Nephron progenitor cell (in vitro differentiated cells): ENCODE results near the gene TCF7L2.

Source experiments
- DNase-seq: peaks from one replicate; pipeline ENCODE4 v3.0.0; 2021
- H3K27ac Mint-ChIP-seq: 2 replicates; pipeline ENCODE4 v1.8.0; 2021; ENCODE audit warnings: mild to moderate bottlenecking, moderate library complexity, mixed read lengths
- H3K27me3 Mint-ChIP-seq: 2 replicates; pipeline ENCODE4 v1.8.0; 2021; ENCODE audit warnings: mild to moderate bottlenecking, low read depth, mixed read lengths; ENCODE audit not compliant: poor library complexity
- H3K36me3 Mint-ChIP-seq: 2 replicates; pipeline ENCODE4 v1.8.0; 2021; ENCODE audit warnings: low read depth, mixed read lengths
- H3K4me1 Mint-ChIP-seq: 2 replicates; pipeline ENCODE4 v1.8.0; 2021; ENCODE audit warnings: mixed read lengths
- H3K4me3 Mint-ChIP-seq: 2 replicates; pipeline ENCODE4 v1.8.0; 2021; ENCODE audit warnings: mild to moderate bottlenecking, moderate library complexity, mixed read lengths
- H3K9me3 Mint-ChIP-seq: 2 replicates; pipeline ENCODE4 v1.8.0; 2021; ENCODE audit warnings: mild to moderate bottlenecking, moderate library complexity, mixed read lengths
- TF ChIP-seq, protein P1 (sequence below): fragments of 200-600 bp; sonication (generic); IDR thresholded peaks from 2 replicates; pipeline ENCODE4 v1.5.0; 2021; ENCODE audit warnings: antibody characterized with exemption

Gene TCF7L2

DNA sequence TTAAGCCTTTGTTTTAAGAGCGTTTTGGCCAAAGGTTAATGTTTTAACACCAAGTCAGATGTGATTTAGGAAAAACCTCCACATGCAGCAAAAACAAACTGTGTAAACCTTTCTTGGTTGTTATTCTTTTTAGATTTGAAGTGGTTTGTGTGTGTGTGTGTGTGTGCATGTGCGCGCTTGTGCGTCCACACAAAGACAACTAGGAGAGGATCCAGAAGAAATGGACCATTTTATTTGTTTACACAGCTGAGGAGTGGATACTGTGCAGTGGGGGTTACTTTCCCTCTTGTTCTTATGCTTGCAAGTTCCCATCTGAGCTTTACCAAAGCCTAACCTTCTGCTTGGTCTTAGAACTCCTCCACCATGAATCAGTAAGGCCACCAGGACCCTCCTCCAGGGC is 20.0 kb downstream of the TCF7L2 start:
- Mint-ChIP-seq H3K27ac (peak overlapping the region; percentile 69), H3K4me1 (peaks cover 28% of the 10 kb centered on the region), H3K4me3 (no peak overlapping the region), H3K27me3 (no peaks in the 10 kb centered on the region), H3K36me3 (peaks cover 84% of the 10 kb centered on the region), H3K9me3 (peaks cover 5% of the 10 kb centered on the region)
- TF ChIP-seq, protein P1, sequence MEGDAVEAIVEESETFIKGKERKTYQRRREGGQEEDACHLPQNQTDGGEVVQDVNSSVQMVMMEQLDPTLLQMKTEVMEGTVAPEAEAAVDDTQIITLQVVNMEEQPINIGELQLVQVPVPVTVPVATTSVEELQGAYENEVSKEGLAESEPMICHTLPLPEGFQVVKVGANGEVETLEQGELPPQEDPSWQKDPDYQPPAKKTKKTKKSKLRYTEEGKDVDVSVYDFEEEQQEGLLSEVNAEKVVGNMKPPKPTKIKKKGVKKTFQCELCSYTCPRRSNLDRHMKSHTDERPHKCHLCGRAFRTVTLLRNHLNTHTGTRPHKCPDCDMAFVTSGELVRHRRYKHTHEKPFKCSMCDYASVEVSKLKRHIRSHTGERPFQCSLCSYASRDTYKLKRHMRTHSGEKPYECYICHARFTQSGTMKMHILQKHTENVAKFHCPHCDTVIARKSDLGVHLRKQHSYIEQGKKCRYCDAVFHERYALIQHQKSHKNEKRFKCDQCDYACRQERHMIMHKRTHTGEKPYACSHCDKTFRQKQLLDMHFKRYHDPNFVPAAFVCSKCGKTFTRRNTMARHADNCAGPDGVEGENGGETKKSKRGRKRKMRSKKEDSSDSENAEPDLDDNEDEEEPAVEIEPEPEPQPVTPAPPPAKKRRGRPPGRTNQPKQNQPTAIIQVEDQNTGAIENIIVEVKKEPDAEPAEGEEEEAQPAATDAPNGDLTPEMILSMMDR: no peak
- DNase-seq: no peak

DNA sequence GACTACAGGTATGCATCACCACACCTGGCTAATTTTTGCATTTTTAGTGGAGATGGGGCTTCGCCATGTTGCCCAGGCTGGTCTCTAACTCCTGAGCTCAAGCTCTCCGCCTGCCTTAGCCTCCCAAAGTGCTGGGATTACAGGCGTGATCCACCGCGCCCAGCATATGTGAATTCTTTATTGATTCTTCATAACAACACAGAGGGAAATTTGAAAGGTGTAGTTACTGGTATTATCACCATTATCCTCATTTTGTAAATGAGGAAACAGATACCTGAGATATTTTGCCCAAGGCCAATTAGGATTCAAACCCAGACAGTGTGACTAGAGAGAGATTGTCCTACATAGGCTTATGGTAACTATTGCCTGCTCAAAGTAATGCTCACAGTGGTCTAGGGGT is 22.6 kb downstream of the TCF7L2 start:
- Mint-ChIP-seq H3K27ac (no peak overlapping the region), H3K9me3 (peaks cover 5% of the 10 kb centered on the region), H3K4me3 (no peak overlapping the region), H3K36me3 (peaks cover 77% of the 10 kb centered on the region), H3K4me1 (peaks cover 38% of the 10 kb centered on the region), H3K27me3 (no peaks in the 10 kb centered on the region)
- TF ChIP-seq, protein P1: no peak
- DNase-seq: no peak

DNA sequence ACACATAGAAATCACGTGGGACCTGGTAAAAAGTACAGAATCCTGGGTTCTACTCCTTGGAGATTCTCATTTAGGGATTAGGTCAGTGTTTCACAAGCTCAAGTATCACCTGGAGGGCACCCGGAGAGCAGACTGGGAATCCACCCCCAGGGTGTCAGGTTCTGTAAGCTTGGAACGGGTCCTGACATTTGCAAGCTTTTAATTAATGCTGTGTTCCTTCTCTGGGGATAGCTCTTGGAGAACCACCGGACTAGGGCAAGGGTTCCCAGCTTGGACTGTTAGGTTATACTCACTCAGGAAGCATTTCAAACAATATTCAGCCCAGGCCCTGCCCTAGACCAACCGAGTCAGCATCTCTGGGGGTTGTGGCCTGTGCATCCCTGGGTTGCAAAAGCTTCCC is 23.0 kb downstream of the TCF7L2 start:
- TF ChIP-seq, protein P1: no peak
- Mint-ChIP-seq H3K27me3 (no peaks in the 10 kb centered on the region), H3K9me3 (peaks cover 5% of the 10 kb centered on the region), H3K4me3 (no peak overlapping the region), H3K27ac (no peak overlapping the region), H3K4me1 (peaks cover 42% of the 10 kb centered on the region), H3K36me3 (peaks cover 73% of the 10 kb centered on the region)
- DNase-seq: no peak

DNA sequence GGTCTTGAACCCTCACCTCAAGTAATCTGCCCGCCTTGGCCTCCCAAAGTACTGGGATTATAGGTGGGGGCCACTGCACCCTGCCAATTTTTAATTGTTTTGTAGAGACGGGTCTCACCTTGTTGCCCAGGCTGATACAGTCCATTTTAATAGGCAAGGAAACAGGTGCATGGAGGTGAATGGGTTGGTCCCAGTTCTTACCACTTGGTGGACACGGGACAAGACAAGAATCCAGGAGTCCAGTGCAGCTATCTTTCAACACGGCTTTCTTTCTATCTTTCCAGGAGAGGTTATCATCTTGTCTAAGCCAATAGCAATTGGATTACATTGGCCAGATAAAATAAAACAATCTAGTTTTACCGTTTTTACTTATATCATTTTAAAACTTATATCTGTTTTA is 23.8 kb downstream of the TCF7L2 start:
- Mint-ChIP-seq H3K36me3 (peaks cover 66% of the 10 kb centered on the region), H3K9me3 (peaks cover 5% of the 10 kb centered on the region), H3K4me1 (peaks cover 45% of the 10 kb centered on the region), H3K27ac (no peak overlapping the region), H3K4me3 (no peak overlapping the region), H3K27me3 (no peaks in the 10 kb centered on the region)
- TF ChIP-seq, protein P1: no peak
- no peak for DNase-seq

DNA sequence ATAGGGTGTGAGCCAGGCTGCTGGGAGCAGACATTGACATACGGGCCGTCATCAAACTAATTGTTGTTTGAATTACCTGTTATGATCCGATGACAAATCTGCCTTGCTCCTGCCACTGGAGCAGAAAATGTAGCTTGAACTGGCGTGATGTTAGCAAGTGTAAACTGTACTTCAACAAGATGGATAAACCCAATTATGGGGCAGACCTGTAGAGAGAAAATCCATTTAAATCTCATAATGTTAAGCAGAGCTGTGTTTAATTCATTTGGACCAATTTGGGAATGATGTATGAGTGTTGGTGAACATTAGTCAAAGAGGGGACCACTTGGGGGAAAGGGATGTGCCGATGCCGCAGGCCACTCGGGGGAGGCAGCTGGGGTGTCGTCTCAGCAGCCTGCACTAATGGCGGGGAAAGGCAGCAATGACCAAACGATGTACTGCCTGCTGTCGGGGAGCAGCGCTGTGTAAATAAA is 27.4 kb downstream of the TCF7L2 start:
- peaks cover 5% of the 10 kb centered on the region for H3K27me3 Mint-ChIP-seq
- no peak overlapping the region for H3K27ac Mint-ChIP-seq
- no peaks in the 10 kb centered on the region for H3K9me3 Mint-ChIP-seq
- DNase-seq: no peak
- H3K4me3 Mint-ChIP-seq: no peak overlapping the region
- TF ChIP-seq, protein P1: no peak
- peaks cover 51% of the 10 kb centered on the region for H3K36me3 Mint-ChIP-seq
- peaks cover 41% of the 10 kb centered on the region for H3K4me1 Mint-ChIP-seq

DNA sequence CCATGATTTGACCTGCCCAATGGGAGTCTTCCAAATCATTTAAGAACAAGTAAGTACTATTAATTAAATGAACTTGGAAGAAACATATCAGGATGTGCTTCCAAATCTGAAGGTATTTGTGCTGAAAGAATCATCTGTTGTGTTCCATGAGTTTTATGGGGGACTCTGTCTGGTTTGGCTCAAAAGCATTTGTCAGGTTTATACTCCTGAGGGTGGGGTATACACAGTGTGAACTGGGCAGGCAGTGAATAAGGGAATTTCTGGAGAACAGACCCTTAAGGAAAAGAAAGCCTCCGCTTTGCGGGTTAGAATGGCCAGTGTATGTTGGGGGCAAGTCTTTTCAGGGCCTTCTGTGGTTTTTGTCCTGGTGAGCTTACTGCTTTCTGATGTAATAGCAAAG is 29.9 kb downstream of the TCF7L2 start:
- TF ChIP-seq, protein P1: no peak
- H3K4me1 Mint-ChIP-seq: peaks cover 64% of the 10 kb centered on the region
- H3K4me3 Mint-ChIP-seq: no peak overlapping the region
- no peaks in the 10 kb centered on the region for H3K9me3 Mint-ChIP-seq
- H3K27me3 Mint-ChIP-seq: peaks cover 5% of the 10 kb centered on the region
- DNase-seq: no peak
- peaks cover 33% of the 10 kb centered on the region for H3K36me3 Mint-ChIP-seq
- H3K27ac Mint-ChIP-seq: no peak overlapping the region
